Measurements from ENCODE around the gene CNTNAP2.

GRCh38 chr7:146255609-146256008 lies 139.0 kb downstream of the CNTNAP2 start:
- TF ChIP-seq POLR2A (IDR thresholded peaks at IDR 0.05; ENCODE audit: low read length) (no peak), GATA1 (IDR thresholded peaks at IDR 0.05; ENCODE audit: low read depth, low read length) (no peak)
